Activated CD8-positive, alpha-beta memory T cell treated with anti-CD3 and anti-CD28 coated beads, Interleukin-2, amount 50 U/mL, for 24 hours (primary cell): ENCODE results near the gene GPR137C.

Experiments used
- DNase-seq: peaks from one replicate; pipeline ENCODE4 v3.0.0-alpha.2; 2020; ENCODE audit errors: extremely low read depth

Gene GPR137C

GRCh38 chr14:52678591-52678990 is 126.0 kb downstream of the GPR137C start:
- DNase-seq, result no peak

GRCh38 chr14:52683985-52684520 is 131.4 kb downstream of the GPR137C start:
- no peak for DNase-seq

GRCh38 chr14:52686176-52686575 is 133.5 kb downstream of the GPR137C start:
- no peak for DNase-seq
